Prostate gland (tissue), 2 donors: Measurements from ENCODE around the gene CFAP45. TPM values are rescaled to one million over a fixed set of nuclear protein-coding genes. Genes with fewer than 3 reads are reported as not detected.
A peak's percentile ranks its signal among the peaks of the same experiment; 100 is the strongest.

Source experiments
- DNase-seq: peaks from one replicate; pipeline ENCODE4 v3.0.0-alpha.2; 2019; ENCODE audit warnings: low spot score
- H3K27ac ChIP-seq, 2 donors: fragments of 200-600 bp; sonication (generic); 2 replicates each; pipeline ENCODE4 v1.5.1; 2017 to 2019
- H3K27me3 ChIP-seq: fragments of 200-600 bp; sonication (generic); replicated peaks from 2 replicates; pipeline ENCODE4 v1.5.1; 2019; ENCODE audit not compliant: insufficient read depth
- H3K36me3 ChIP-seq, 2 donors: fragments of 200-600 bp; sonication (generic); 1 replicate in 1 of 2; 2 replicates in 1 of 2; pipeline versions ENCODE4 v1.5.1 to v1.8.1; 2017 to 2019
- H3K4me1 ChIP-seq: fragments of 200-600 bp; sonication (generic); replicated peaks from 2 replicates; pipeline ENCODE4 v1.5.1; 2019
- H3K4me3 ChIP-seq, 2 donors: fragments of 200-600 bp; sonication (generic); 2 replicates each; pipeline ENCODE4 v1.5.1; 2017 to 2019
- H3K9me3 ChIP-seq: fragments of 200-600 bp; sonication (generic); 2 replicates; pipeline ENCODE4 v1.5.1; 2017
- CTCF ChIP-seq, 4 experiments: fragments of 200-600 bp in 2 of 4; fragments of 450-650 bp in 2 of 4; sonication (generic) in 2 of 4; IDR thresholded peaks; 1 replicate in 3 of 4; 2 replicates in 1 of 4; pipeline ENCODE4 v1.5.1; 2016 to 2019; ENCODE audit warnings: antibody characterized with exemption in 4 of 4, mild to moderate bottlenecking in 2 of 4, moderate library complexity in 2 of 4
- POLR2A ChIP-seq: fragments of 450-650 bp; IDR thresholded peaks from one replicate; pipeline ENCODE4 v1.6.1; 2016; ENCODE audit warnings: antibody characterized with exemption, mild to moderate bottlenecking
- POLR2AphosphoS5 ChIP-seq: sonication (generic); formaldehyde crosslinking; IDR thresholded peaks from one replicate; pipeline ENCODE4 v1.6.1; 2017; ENCODE audit warnings: antibody characterized with exemption
- WGBS: methylation state at CpG from one replicate; pipeline ENCODE4 v1.1.5; 2018; 5-methylcytosine and 5-hydroxymethylcytosine counted together
- intact Hi-C: fragments of 100-400 bp; cut with DNase I; formaldehyde crosslinking; loops from one replicate; pipeline ENCODE4 v1.14.2; 2022
- total RNA-seq, 2 donors: library from RNA; depleted of rRNA; stranded (reverse); fragments of >200 nt; gene quantifications; one replicate each; pipeline ENCODE4 v1.1.0, GENCODE V29; 2016

CFAP45 gene
- total RNA-seq, 2 donors from 2014 or later = 2.6 TPM; not detected in 1

GRCh38 chr1:159870704-159871103 is 29.3 kb downstream of the CFAP45 start:
- no peaks in the 10 kb centered on the region for H3K36me3 ChIP-seq
- WGBS = 85% methylated on average over 5 of the region's 5 CpGs
- H3K4me3 ChIP-seq = no peak overlapping the region
- DNase-seq = no peak
- no peaks in the 10 kb centered on the region for H3K27me3 ChIP-seq
- H3K27ac ChIP-seq = no peak overlapping the region
- no peaks in the 10 kb centered on the region for H3K4me1 ChIP-seq
- no peaks in the 10 kb centered on the region for H3K9me3 ChIP-seq
- intact Hi-C loops = no loop called here
- TF ChIP-seq POLR2A = no peak

- Histone ChIP-seq H3K36me3 (no peaks in the 10 kb centered on the region), H3K4me1 (no peaks in the 10 kb centered on the region), H3K9me3 (no peaks in the 10 kb centered on the region), H3K4me3 (no peak overlapping the region), H3K27me3 (no peaks in the 10 kb centered on the region), H3K27ac (no peak overlapping the region)
- no peak for DNase-seq
- intact Hi-C loops = no loop called here
- 47% methylated on average over 1 of the region's 1 CpG for WGBS
- TF ChIP-seq POLR2AphosphoS5 = no peak
- no peak for TF ChIP-seq POLR2A
- TF ChIP-seq CTCF (IDR thresholded peaks at IDR 0.05) = no peak
These were observed 30.4 kb downstream of the CFAP45 start for GRCh38 chr1:159869607-159870006.

GRCh38 chr1:159869173-159869572 is 30.8 kb downstream of the CFAP45 start:
- no peak overlapping the region for H3K27ac ChIP-seq

DNA sequence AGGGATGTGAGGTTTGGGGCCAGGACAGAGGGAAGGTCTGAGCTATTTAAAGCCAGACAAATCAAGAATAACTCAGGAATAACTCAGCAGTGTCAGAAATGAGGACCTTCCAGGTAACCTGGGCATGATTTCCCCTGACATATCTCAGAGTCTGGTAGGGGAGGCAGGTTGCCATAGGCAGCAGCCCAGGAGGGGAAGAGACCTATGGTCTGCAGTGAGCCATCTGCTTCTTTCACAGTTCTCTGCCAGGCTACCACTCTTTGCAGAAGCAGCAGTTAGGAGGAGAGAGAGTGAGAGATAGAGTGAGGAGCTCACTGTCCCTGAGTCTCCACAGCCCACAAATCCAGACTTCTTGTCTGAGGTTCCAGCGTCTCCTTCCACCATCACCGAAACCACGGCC is 31.2 kb downstream of the CFAP45 start:
- Histone ChIP-seq H3K36me3 (no peaks in the 10 kb centered on the region), H3K4me3 (no peak overlapping the region), H3K9me3 (no peaks in the 10 kb centered on the region), H3K4me1 (no peaks in the 10 kb centered on the region), H3K27ac (no peak overlapping the region), H3K27me3 (no peaks in the 10 kb centered on the region)
- DNase-seq = no peak
- intact Hi-C loops = no loop called here
- TF ChIP-seq POLR2AphosphoS5 (no peak), POLR2A (no peak), CTCF (IDR thresholded peaks at IDR 0.05) (no peak)
- 70% methylated on average over 3 of the region's 3 CpGs for WGBS

More at GRCh38 chr1:159869173-159869572, 30.8 kb downstream of the CFAP45 start:
- H3K36me3 ChIP-seq = no peaks in the 10 kb centered on the region
- no peak overlapping the region for H3K4me3 ChIP-seq
- intact Hi-C loops = no loop called here
- H3K9me3 ChIP-seq = no peaks in the 10 kb centered on the region
- no peak for TF ChIP-seq POLR2A
- TF ChIP-seq CTCF (IDR thresholded peaks at IDR 0.05) = no peak
- TF ChIP-seq POLR2AphosphoS5 = no peak
- no peaks in the 10 kb centered on the region for H3K27me3 ChIP-seq
- no peak for DNase-seq
- H3K4me1 ChIP-seq = no peaks in the 10 kb centered on the region
- WGBS = 43% methylated on average over 4 of the region's 4 CpGs

- DNase-seq = peak; percentile 48
- H3K4me1 ChIP-seq = no peaks in the 10 kb centered on the region
- WGBS = 21% methylated on average over 9 of the region's 9 CpGs
These were observed 32.3 kb downstream of the CFAP45 start for GRCh38 chr1:159867664-159868026.

More at GRCh38 chr1:159867664-159868026, 32.3 kb downstream of the CFAP45 start:
- Histone ChIP-seq H3K27me3 (no peaks in the 10 kb centered on the region), H3K9me3 (no peaks in the 10 kb centered on the region), H3K36me3 (no peaks in the 10 kb centered on the region), H3K4me3 (no peak overlapping the region), H3K27ac (no peak overlapping the region)
- TF ChIP-seq CTCF (IDR thresholded peaks at IDR 0.05) (no peak), POLR2A (no peak), POLR2AphosphoS5 (no peak)
- intact Hi-C loops = no loop called here
